ENCODE measurements around the gene TET1.

DNA sequence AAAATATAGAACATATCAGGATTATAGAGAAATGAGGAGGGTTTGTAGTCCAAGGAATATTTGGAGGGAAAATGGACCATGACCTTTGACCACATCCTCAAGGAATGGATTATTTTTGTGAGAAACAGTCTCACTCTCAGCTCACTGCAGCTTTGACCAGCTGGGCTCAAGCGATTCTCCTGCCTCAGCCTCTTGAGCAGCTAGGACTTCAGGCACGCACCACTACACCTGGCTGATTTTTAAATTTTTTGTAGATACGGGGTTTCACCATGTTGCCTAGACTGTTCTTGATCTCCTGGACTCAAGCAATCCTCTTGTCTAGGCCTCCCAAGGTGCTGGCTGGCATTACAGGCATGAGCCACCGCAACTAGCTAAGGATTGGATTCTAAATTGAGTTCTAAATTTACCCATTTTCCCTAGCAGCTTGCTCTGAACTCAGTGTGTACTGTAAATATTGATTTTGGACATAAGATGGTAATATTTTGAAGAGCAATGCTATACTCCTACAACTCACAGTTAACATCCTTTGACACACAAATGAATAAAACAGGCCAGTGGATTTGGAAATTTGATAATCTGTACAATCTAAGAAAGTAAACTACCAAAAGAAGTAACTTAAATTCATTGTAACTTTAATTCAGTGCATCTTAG lies 73.8 kb downstream of the TET1 start:
- TF ChIP-seq, protein P1, sequence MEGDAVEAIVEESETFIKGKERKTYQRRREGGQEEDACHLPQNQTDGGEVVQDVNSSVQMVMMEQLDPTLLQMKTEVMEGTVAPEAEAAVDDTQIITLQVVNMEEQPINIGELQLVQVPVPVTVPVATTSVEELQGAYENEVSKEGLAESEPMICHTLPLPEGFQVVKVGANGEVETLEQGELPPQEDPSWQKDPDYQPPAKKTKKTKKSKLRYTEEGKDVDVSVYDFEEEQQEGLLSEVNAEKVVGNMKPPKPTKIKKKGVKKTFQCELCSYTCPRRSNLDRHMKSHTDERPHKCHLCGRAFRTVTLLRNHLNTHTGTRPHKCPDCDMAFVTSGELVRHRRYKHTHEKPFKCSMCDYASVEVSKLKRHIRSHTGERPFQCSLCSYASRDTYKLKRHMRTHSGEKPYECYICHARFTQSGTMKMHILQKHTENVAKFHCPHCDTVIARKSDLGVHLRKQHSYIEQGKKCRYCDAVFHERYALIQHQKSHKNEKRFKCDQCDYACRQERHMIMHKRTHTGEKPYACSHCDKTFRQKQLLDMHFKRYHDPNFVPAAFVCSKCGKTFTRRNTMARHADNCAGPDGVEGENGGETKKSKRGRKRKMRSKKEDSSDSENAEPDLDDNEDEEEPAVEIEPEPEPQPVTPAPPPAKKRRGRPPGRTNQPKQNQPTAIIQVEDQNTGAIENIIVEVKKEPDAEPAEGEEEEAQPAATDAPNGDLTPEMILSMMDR (IDR thresholded peaks at IDR 0.05), result no peak
- no peak for TF ChIP-seq ZFX (IDR thresholded peaks at IDR 0.05; ENCODE audit: borderline replicate concordance)
